Measurements from ENCODE around the gene IFT22. TPM values are rescaled to one million over a fixed set of nuclear protein-coding genes. Genes with fewer than 3 reads are reported as not detected.

Gene IFT22
- polyA plus RNA-seq, 3 donors = 0.59 to 1.5 (median 0.87) TPM

GRCh38 chr7:101365956-101366355 lies 44.3 kb upstream of the IFT22 start:
- DNase-seq = no peak
- H3K4me1 ChIP-seq (ENCODE audit: control insufficient read depth in 1 of 2, insufficient read depth in 2 of 2, low read length in 2 of 2) = peaks cover 5 to 12% of the 10 kb centered on the region in 2 donors
- no peak overlapping the region for H3K4me3 ChIP-seq (replicated peaks in 1 of 3; ENCODE audit: low read depth in 2 of 3, low read length in 3 of 3)
- peaks cover 0 to 8% of the 10 kb centered on the region in 2 donors for H3K9me3 ChIP-seq (replicated peaks in 1 of 2; ENCODE audit: control insufficient read depth in 1 of 2, insufficient read depth in 1 of 2, low read length in 2 of 2)
- no peak overlapping the region for H3K27ac ChIP-seq (ENCODE audit: low read depth in 1 of 2, low read length in 2 of 2)
- TF ChIP-seq CTCF (IDR thresholded peaks at IDR 0.05) = no peak
- H2AFZ ChIP-seq (ENCODE audit: insufficient read depth, low read depth, low read length, poor library complexity, severe bottlenecking) = no peak overlapping the region
- 100% methylated on average over 2 of the region's 2 CpGs for WGBS (ENCODE audit: insufficient coverage)
- Mint-ChIP-seq H3K4me1 (peaks cover 10% of the 10 kb centered on the region), H3K4me3 (no peak overlapping the region), H3K36me3 (peaks cover 2% of the 10 kb centered on the region in 2 donors), H3K27me3 (ENCODE audit: low read depth in 3 of 3) (peaks cover 28 to 67% (median 43%) of the 10 kb centered on the region in 3 donors), H3K27ac (no peak overlapping the region), H3K9me3 (peaks cover 0 to 9% (median 0%) of the 10 kb centered on the region in 7 donors)
- H3K79me2 ChIP-seq (ENCODE audit: insufficient read depth, low read length) = no peaks in the 10 kb centered on the region
- H4K20me1 ChIP-seq (ENCODE audit: insufficient read depth, low read length) = no peaks in the 10 kb centered on the region
- intact Hi-C loops (cut with micrococcal nuclease) = loop anchor here in 1 of 2 donors (5.0 to 10.0 kb wide), 2 partner anchors 46 to 909 kb away; no protein-coding TSS in a partner anchor
- no peaks in the 10 kb centered on the region for H3K36me3 ChIP-seq (replicated peaks in 1 of 2; ENCODE audit: control insufficient read depth in 1 of 2, insufficient read depth in 2 of 2, low read length in 2 of 2)
- peaks cover 23 to 29% of the 10 kb centered on the region in 2 donors for H3K27me3 ChIP-seq (ENCODE audit: control insufficient read depth in 2 of 2, insufficient read depth in 2 of 2, low read length in 2 of 2)
- H3K9ac ChIP-seq (ENCODE audit: insufficient read depth, low read length, poor library complexity, severe bottlenecking) = no peak overlapping the region
- H3K4me2 ChIP-seq (replicated peaks; ENCODE audit: extremely low read depth, low read length, poor library complexity, severe bottlenecking) = no peak overlapping the region

GRCh38 chr7:101363734-101364374 lies 42.2 kb upstream of the IFT22 start:
- Histone ChIP-seq H3K4me2 (replicated peaks; ENCODE audit: extremely low read depth, low read length, poor library complexity, severe bottlenecking) (peak overlapping the region; percentile 68), H2AFZ (ENCODE audit: insufficient read depth, low read depth, low read length, poor library complexity, severe bottlenecking) (peak overlapping the region; percentile 68), H3K4me3 (replicated peaks in 1 of 3; ENCODE audit: low read depth in 2 of 3, low read length in 3 of 3) (peak overlapping the region in 2 of 3 experiments; percentile 2 to 59), H3K9me3 (replicated peaks in 1 of 2; ENCODE audit: control insufficient read depth in 1 of 2, insufficient read depth in 1 of 2, low read length in 2 of 2) (peaks cover 0 to 8% of the 10 kb centered on the region in 2 donors), H3K4me1 (ENCODE audit: control insufficient read depth in 1 of 2, insufficient read depth in 2 of 2, low read length in 2 of 2) (peaks cover 5 to 8% of the 10 kb centered on the region in 2 donors), H3K79me2 (ENCODE audit: insufficient read depth, low read length) (no peaks in the 10 kb centered on the region), H3K9ac (ENCODE audit: insufficient read depth, low read length, poor library complexity, severe bottlenecking) (no peak overlapping the region), H4K20me1 (ENCODE audit: insufficient read depth, low read length) (no peaks in the 10 kb centered on the region), H3K27me3 (ENCODE audit: control insufficient read depth in 2 of 2, insufficient read depth in 2 of 2, low read length in 2 of 2) (peaks cover 23 to 33% of the 10 kb centered on the region in 2 donors), H3K36me3 (replicated peaks in 1 of 2; ENCODE audit: control insufficient read depth in 1 of 2, insufficient read depth in 2 of 2, low read length in 2 of 2) (no peaks in the 10 kb centered on the region), H3K27ac (ENCODE audit: low read depth in 1 of 2, low read length in 2 of 2) (no peak overlapping the region)
- intact Hi-C loops (cut with micrococcal nuclease) = loop anchor here in 1 of 2 donors (10.0 kb wide), 1 partner anchor 911 kb away; no protein-coding TSS in a partner anchor
- Mint-ChIP-seq H3K27me3 (ENCODE audit: low read depth in 3 of 3) (peaks cover 30 to 68% (median 44%) of the 10 kb centered on the region in 3 donors), H3K4me1 (peaks cover 5% of the 10 kb centered on the region), H3K4me3 (peak overlapping the region in 1 of 2 donors; percentile 30), H3K9me3 (peaks cover 0 to 13% (median 1%) of the 10 kb centered on the region in 7 donors), H3K27ac (no peak overlapping the region), H3K36me3 (peaks cover 2% of the 10 kb centered on the region in 2 donors)
- 1% methylated on average over 51 of the region's 52 CpGs for WGBS (ENCODE audit: insufficient coverage)
- peak; percentile 18 to 52 (median 25) for DNase-seq
- peak; percentile 89 for TF ChIP-seq CTCF (IDR thresholded peaks at IDR 0.05)
